HepG2 (cell line): ENCODE measurements around the gene TASOR2. TPM values are rescaled to one million over a fixed set of nuclear protein-coding genes. Genes with fewer than 3 reads are reported as not detected.

Experiments
- ATAC-seq: fragments of 200-7000 bp; cut with Tn5 transposase; 3 replicates; pipeline ENCODE4 v1.9.1; 2020; ENCODE audit warnings: mild to moderate bottlenecking, moderate library complexity
- BruUV-seq: library from RNA; stranded (reverse); fragments of 400-500 nt; replicated peaks from 2 replicates; lab custom pipeline; 2021; lab: Mats Ljungman, UMichigan
- CTCF ChIA-PET: fragments of 300-600 bp; formaldehyde crosslinking; extraction: SDS; loops from one replicate; lab custom pipeline; 2021; ENCODE audit warnings: low total read pairs, inconsistent platforms, low intra/inter-chr PET ratio; lab: Yijun Ruan, JAX
- POLR2A ChIA-PET: fragments of 350-600 bp; sonication (Branson Sonifier 250); formaldehyde crosslinking; loops from one replicate; lab custom pipeline; 2020; ENCODE audit warnings: antibody characterized with exemption, inconsistent platforms; lab: Yijun Ruan, JAX
- DNase-seq: peaks from one replicate; pipeline ENCODE4 v3.0.0-alpha.2; 2015; ENCODE audit warnings: low spot score
- FAIRE-seq: peaks from 3 replicates; lab custom pipeline; 2011; peaks lifted over from hg19 to GRCh38; lab: Jason Lieb, UNC
- H2AFZ ChIP-seq: one replicate; pipeline ENCODE4 v1.6.1; 2011; ENCODE audit warnings: low read length, inconsistent platforms
- H3K27ac ChIP-seq: fragments of 300-600 bp; 3 replicates; pipeline ENCODE4 v1.8.0; 2011; ENCODE audit warnings: mixed run types, mild to moderate bottlenecking, mixed read lengths, low read length, inconsistent platforms; ENCODE audit not compliant: insufficient read depth; ENCODE audit errors: extremely low read length
- H3K27me3 ChIP-seq, 2 experiments: fragments of 200-600 bp in 1 of 2; 2 replicates in 1 of 2; 3 replicates in 1 of 2; pipeline versions ENCODE4 v1.6.0 to v1.8.0; 2011; ENCODE audit warnings: low read length in 2 of 2, mild to moderate bottlenecking in 2 of 2, moderate library complexity in 2 of 2, inconsistent platforms in 1 of 2; ENCODE audit not compliant: insufficient read depth in 2 of 2, control insufficient read depth in 1 of 2
- H3K36me3 ChIP-seq, 2 experiments: fragments of 200-600 bp in 1 of 2; replicated peaks in 1 of 2; 2 replicates in 1 of 2; 3 replicates in 1 of 2; pipeline versions ENCODE4 v1.5.1 to v1.8.0; 2011; ENCODE audit warnings: low read length in 2 of 2, inconsistent platforms in 1 of 2; ENCODE audit not compliant: insufficient read depth in 2 of 2, control insufficient read depth in 1 of 2
- H3K4me1 ChIP-seq: 2 replicates; pipeline ENCODE4 v1.5.1; 2012; ENCODE audit warnings: low read length, inconsistent platforms; ENCODE audit not compliant: insufficient read depth
- H3K4me2 ChIP-seq: 2 replicates; pipeline ENCODE4 v1.6.0; 2011; ENCODE audit warnings: low read depth, low read length, inconsistent platforms
- H3K4me3 ChIP-seq, 3 experiments: fragments of 200-600 bp in 1 of 3; sonication (generic), shearing (Covaris generic) in 1 of 3; replicated peaks in 1 of 3; 2 replicates each; pipeline ENCODE4 v1.5.1; 2011 to 2016; ENCODE audit warnings: low read length in 3 of 3, inconsistent platforms in 2 of 3, low read depth in 2 of 3, mild to moderate bottlenecking in 2 of 3, control low read depth in 1 of 3, mixed read lengths in 1 of 3; ENCODE audit not compliant: insufficient read depth in 1 of 3
- H3K79me2 ChIP-seq: one replicate; pipeline ENCODE4 v1.6.1; 2011; ENCODE audit warnings: low read length, inconsistent platforms; ENCODE audit not compliant: insufficient read depth
- H3K9ac ChIP-seq: 2 replicates; pipeline ENCODE4 v1.6.0; 2011; ENCODE audit warnings: mild to moderate bottlenecking, low read depth, low read length, inconsistent platforms; ENCODE audit not compliant: insufficient read depth
- H3K9me3 ChIP-seq: 2 replicates; pipeline ENCODE4 v1.5.1; 2012; ENCODE audit warnings: mild to moderate bottlenecking, low read length
- H4K20me1 ChIP-seq: 2 replicates; pipeline ENCODE4 v1.6.0; 2011; ENCODE audit warnings: inconsistent platforms, mild to moderate bottlenecking, low read length, moderate library complexity; ENCODE audit not compliant: insufficient read depth
- AGO2 ChIP-seq: fragments of 200-400 bp; formaldehyde crosslinking; optimal IDR thresholded peaks from 2 replicates; pipeline ENCODE3; 2017; ENCODE audit warnings: mild to moderate bottlenecking, low read depth, low read length, moderate library complexity
- CBX2 ChIP-seq, 2 experiments: fragments of 200-600 bp in 1 of 2; sonication (generic); formaldehyde crosslinking in 1 of 2; IDR thresholded peaks; 2 replicates each; pipeline versions ENCODE4 v1.7.0 to v1.8.1; 2018 to 2022; ENCODE audit warnings: low read depth in 2 of 2, low read length in 1 of 2, mild to moderate bottlenecking in 1 of 2, missing genetic modification reagents in 1 of 2
- CEBPB ChIP-seq: IDR thresholded peaks from 2 replicates; pipeline ENCODE4 v1.6.1; 2011; ENCODE audit warnings: low read depth, low read length, improper control_type of control experiment, borderline replicate concordance
- GABPB1 ChIP-seq: IDR thresholded peaks from 2 replicates; pipeline ENCODE4 v1.6.1; 2016; ENCODE audit warnings: mild to moderate bottlenecking, missing genetic modification reagents, moderate library complexity, missing compliant biosample characterization
- ISL2 ChIP-seq: sonication (generic); formaldehyde crosslinking; IDR thresholded peaks from 2 replicates; pipeline ENCODE4 v1.5.0; 2020; ENCODE audit warnings: missing genetic modification reagents
- JUNB ChIP-seq: sonication (generic); formaldehyde crosslinking; IDR thresholded peaks from 2 replicates; pipeline ENCODE4 v1.8.0; 2022; ENCODE audit warnings: missing genetic modification reagents, mild to moderate bottlenecking, borderline replicate concordance
- MXD4 ChIP-seq: IDR thresholded peaks from 2 replicates; pipeline ENCODE4 v1.6.1; 2016; ENCODE audit warnings: mild to moderate bottlenecking, missing biosample characterization, missing genetic modification reagents
- POLR2G ChIP-seq: fragments of 200-400 bp; formaldehyde crosslinking; IDR thresholded peaks from 2 replicates; pipeline ENCODE4 v1.6.1; 2018; ENCODE audit warnings: mild to moderate bottlenecking, low read depth, low read length, moderate library complexity
- RBAK ChIP-seq: sonication (generic); formaldehyde crosslinking; IDR thresholded peaks from 2 replicates; pipeline ENCODE4 v1.5.1; 2020; ENCODE audit warnings: mild to moderate bottlenecking, missing genetic modification reagents
- THAP11 ChIP-seq: IDR thresholded peaks from 2 replicates; pipeline ENCODE4 v1.6.1; 2016; ENCODE audit warnings: missing biosample characterization, missing genetic modification reagents
- ZBTB1 ChIP-seq: sonication (generic); formaldehyde crosslinking; IDR thresholded peaks from 2 replicates; pipeline ENCODE4 v1.4.0; 2020; ENCODE audit warnings: missing genetic modification reagents, borderline replicate concordance
- ZBTB7B ChIP-seq: sonication (generic); formaldehyde crosslinking; IDR thresholded peaks from 2 replicates; pipeline ENCODE4 v1.4.0; 2020; ENCODE audit warnings: missing genetic modification reagents
- ZFP91 ChIP-seq: sonication (generic); formaldehyde crosslinking; IDR thresholded peaks from 2 replicates; pipeline ENCODE4 v1.9.0; 2022; ENCODE audit warnings: missing genetic modification reagents, mild to moderate bottlenecking, borderline replicate concordance
- ZNF317 ChIP-seq: sonication (generic); formaldehyde crosslinking; IDR thresholded peaks from 2 replicates; pipeline ENCODE4 v1.5.0; 2020; ENCODE audit warnings: mild to moderate bottlenecking, missing genetic modification reagents
- ZNF326 ChIP-seq: sonication (generic); formaldehyde crosslinking; IDR thresholded peaks from 2 replicates; pipeline ENCODE4 v1.4.0; 2020; ENCODE audit warnings: missing genetic modification reagents, borderline replicate concordance
- ZNF333 ChIP-seq: sonication (generic); formaldehyde crosslinking; IDR thresholded peaks from 2 replicates; pipeline ENCODE4 v1.4.0; 2020; ENCODE audit warnings: mild to moderate bottlenecking, missing genetic modification reagents, borderline replicate concordance
- ZNF33B ChIP-seq: sonication (generic); formaldehyde crosslinking; IDR thresholded peaks from 2 replicates; pipeline ENCODE4 v1.5.1; 2020; ENCODE audit warnings: mild to moderate bottlenecking, missing genetic modification reagents
- WGBS: methylation state at CpG from one replicate; pipeline ENCODE4 v1.1.6; 2017; ENCODE audit warnings: low lambda C conversion rate; 5-methylcytosine and 5-hydroxymethylcytosine counted together
- in situ Hi-C: cut with HindIII; loops from 2 replicates; pipeline ENCODE4 v1.10.0; 2017; ENCODE audit warnings: low pct_unique_long_range_greater_than_20kb; ENCODE audit not compliant: extremely low pct_ligation_motif_present
- intact Hi-C: fragments of 100-400 bp; cut with micrococcal nuclease; formaldehyde crosslinking; loops from one replicate; pipeline ENCODE4 v1.10.0; 2022; ENCODE audit not compliant: unreplicated experiment
- polyA plus RNA-seq, 8 experiments: library from polyadenylated mRNA; depleted of rRNA in 3 of 8; stranded (reverse) in 7 of 8; unstranded in 1 of 8; fragments of >200 nt; fragmentation: Illumina TruSeq in 4 of 8; extraction: Trizol in 4 of 8; gene quantifications; 2 replicates each; pipeline versions ENCODE4 v1.2.1 to v1.2.3, GENCODE V29; 2011 to 2016; ENCODE audit warnings: low read depth in 4 of 8, missing spikeins in 1 of 8, mixed read lengths in 1 of 8; ENCODE audit not compliant: insufficient read depth in 1 of 8
- total RNA-seq, 5 experiments: library from RNA; depleted of rRNA; stranded (reverse); fragments of >200 nt; fragmentation: Illumina TruSeq; extraction: Trizol; gene quantifications; 2 replicates each; pipeline ENCODE4 v1.2.3, GENCODE V29; 2016; ENCODE audit warnings: low read depth in 1 of 5
- TF ChIP-seq, protein P1 (sequence below): sonication (generic); formaldehyde crosslinking; IDR thresholded peaks from 2 replicates; pipeline ENCODE4 v1.8.0; 2022; ENCODE audit warnings: low read depth, missing genetic modification reagents

TASOR2 gene
- total and polyA plus RNA-seq, 2 of the 13 experiments (the other 11 are each of a cell fraction or from before 2014, with no cell fraction given): 24.2 to 55.3 TPM

DNA sequence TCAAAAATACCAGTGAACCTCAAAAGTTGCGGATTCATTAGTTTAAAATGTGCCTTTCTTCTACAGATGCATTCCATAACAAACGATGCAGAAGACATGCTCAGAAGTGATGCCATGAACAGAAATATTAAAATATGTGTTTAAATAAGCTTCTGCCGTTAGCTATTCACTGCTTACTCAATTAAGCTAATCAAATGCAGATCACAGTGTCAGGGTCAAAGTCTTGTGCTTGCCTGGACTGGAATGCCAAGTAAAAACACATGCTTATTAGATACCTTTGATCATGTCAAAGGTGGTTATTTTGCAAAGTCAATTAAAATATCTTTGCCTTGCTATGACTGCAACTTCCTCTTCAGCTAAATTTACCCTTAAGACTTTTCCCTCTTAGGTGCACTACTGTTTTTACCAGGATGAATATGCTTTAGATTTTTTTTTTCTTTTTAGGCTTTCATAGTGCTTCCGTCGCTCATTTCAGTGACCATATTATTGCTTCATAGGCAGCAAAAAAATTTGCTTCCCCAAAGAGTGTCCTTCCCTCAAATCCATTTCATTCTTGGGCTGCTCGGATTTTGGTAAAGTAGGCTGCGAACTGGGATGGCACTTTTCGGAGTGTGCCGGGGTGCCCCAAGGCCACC, 19.1 kb upstream of the TASOR2 start (continued):
- peak; percentile 29; the same call in 1 of the 2 replicates for TF ChIP-seq CEBPB
- TF ChIP-seq ZNF317 (CRISPR knock-in tag): 0 out of 2 replicates have a peak, but pooled peaks have one; percentile 2

DNA sequence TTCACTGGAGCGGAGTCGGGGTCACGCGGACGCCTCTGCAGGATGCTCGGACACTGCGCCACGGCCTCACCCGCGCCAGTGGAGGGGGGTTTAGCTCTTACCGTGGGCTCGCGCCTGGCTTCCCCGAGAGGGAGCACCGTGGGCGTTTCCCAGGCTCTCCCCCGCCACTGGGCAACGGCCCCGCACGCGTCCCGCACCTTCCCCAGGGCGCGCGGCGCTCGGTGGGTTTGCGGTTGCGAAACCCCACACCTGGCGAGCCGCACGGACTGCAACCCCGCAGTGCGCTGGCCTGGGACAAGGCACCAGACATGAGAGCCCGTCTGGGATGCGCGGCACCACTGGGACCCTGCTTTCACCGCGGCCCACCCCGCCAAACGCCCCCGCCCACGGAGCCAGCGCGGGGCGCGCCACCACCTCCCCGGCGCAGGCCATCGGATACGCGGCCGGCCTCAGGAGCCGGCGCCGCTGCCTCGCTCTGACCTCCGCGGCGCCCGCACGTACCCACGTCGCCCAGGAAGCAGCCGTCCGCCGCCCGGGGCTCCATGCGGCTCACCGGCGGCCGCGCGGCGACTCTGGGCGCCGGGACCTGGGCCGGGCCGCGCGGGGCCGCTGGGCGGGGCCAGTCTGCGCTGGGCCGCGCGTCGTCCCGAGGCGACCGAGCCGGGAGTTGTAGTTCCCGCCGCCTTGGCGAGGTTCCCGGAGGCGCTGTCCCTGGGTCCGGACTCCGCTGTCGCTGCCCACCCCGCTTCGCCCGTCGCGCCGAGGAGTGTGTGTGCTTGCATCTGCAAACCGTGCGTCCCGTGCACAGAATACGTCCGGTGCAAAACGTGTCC, 18.4 kb upstream of the TASOR2 start, which contains the start of gene ASB13:
Gene ASB13, minus strand, starts transcription at position 588 of the 833 bp plus-strand sequence. Its CDS starts 44 bp downstream, at position 544.
- Histone ChIP-seq H3K36me3 (no peaks in the 10 kb centered on the region), H3K79me2 (peaks cover 8% of the 10 kb centered on the region), H3K4me3 (peak within 1 kb of the TSS; percentile 73 to 98 (median 96)), H4K20me1 (no peaks in the 10 kb centered on the region), H3K9ac (peak within 1 kb of the TSS; percentile 80), H3K27ac (peak within 1 kb of the TSS; percentile 76), H3K4me2 (peak within 1 kb of the TSS; percentile 100), H3K4me1 (peaks cover 57% of the 10 kb centered on the region), H2AFZ (no peak within 1 kb of the TSS), H3K27me3 (peaks cover 0 to 9% of the 10 kb centered on the region in 2 experiments; a peak in 1 of 5 replicates), H3K9me3 (no peaks in the 10 kb centered on the region)
- 0% methylated on average over 17 of the region's 112 CpGs for WGBS
- FAIRE-seq: no peak
- peak; percentile 54 for DNase-seq
- peak; percentile 90 for ATAC-seq
- ChIA-PET POLR2A (interaction anchor here (1.1 to 1.5 kb wide), 2 partner anchors 12 to 18 kb away, joined by 3 read pairs; partner anchors contain the start of gene TASOR2), CTCF (no interaction called here)
- no TSS peak for BruUV-seq
- in situ Hi-C loops (no loop called here), intact Hi-C loops (loop anchor here (5.0 kb wide), 1 partner anchor 34 kb away; no protein-coding TSS in a partner anchor)
- peak; percentile 71 for TF ChIP-seq AGO2
- no peak for TF ChIP-seq RBAK (CRISPR knock-in tag)
- TF ChIP-seq THAP11 (CRISPR knock-in tag): peak; percentile 93
- no peak for TF ChIP-seq CBX2 (IDR thresholded peaks at IDR 0.05; ENCODE audit: low read depth, low read length)
- no peak for TF ChIP-seq CBX2 (CRISPR knock-in tag; IDR thresholded peaks at IDR 0.05; ENCODE audit: low read depth)
- TF ChIP-seq POLR2G: peak; percentile 62; the same call in 1 of the 2 replicates
- no peak for TF ChIP-seq ZNF333 (CRISPR knock-in tag)
- TF ChIP-seq ZFP91 (CRISPR knock-in tag): peak; percentile 47
- TF ChIP-seq ZBTB1: peak; percentile 87; the same call in 1 of the 2 replicates
- no peak for TF ChIP-seq ZNF33B (CRISPR knock-in tag)
- TF ChIP-seq ZBTB7B (CRISPR knock-in tag): 0 out of 2 replicates have a peak, but pooled peaks have one; percentile 25
- TF ChIP-seq, protein P1, sequence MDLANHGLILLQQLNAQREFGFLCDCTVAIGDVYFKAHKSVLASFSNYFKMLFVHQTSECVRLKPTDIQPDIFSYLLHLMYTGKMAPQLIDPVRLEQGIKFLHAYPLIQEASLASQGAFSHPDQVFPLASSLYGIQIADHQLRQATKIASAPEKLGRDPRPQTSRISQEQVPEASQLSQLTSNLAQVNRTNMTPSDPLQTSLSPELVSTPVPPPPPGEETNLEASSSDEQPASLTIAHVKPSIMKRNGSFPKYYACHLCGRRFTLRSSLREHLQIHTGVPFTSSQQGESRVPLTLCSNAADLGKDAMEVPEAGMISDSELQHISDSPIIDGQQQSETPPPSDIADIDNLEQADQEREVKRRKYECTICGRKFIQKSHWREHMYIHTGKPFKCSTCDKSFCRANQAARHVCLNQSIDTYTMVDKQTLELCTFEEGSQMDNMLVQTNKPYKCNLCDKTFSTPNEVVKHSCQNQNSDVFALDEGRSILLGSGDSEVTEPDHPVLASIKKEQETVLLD (CRISPR knock-in tag): 0 out of 2 replicates have a peak, but pooled peaks have one; percentile 17
- no peak for TF ChIP-seq MXD4
- no peak for TF ChIP-seq ISL2 (CRISPR knock-in tag)
- TF ChIP-seq JUNB: no peak
- no peak for TF ChIP-seq ZNF326 (CRISPR knock-in tag)
- TF ChIP-seq GABPB1 (CRISPR knock-in tag): peak; percentile 57; the same call in 1 of the 2 replicates
